Heart left ventricle (tissue), 16 donors: ENCODE results near the gene FKBP2. TPM values are rescaled to one million over a fixed set of nuclear protein-coding genes. Genes with fewer than 3 reads are reported as not detected.

Experiments
- ATAC-seq, 4 donors: fragments of 200-7000 bp; cut with Tn5 transposase; one replicate each; pipeline ENCODE4 v1.9.1; 2020 to 2022; ENCODE audit warnings: moderate library complexity in 4 of 4, mild to moderate bottlenecking in 3 of 4, moderate number of reproducible peaks in 1 of 4
- DNase-seq, 5 donors: peaks; one replicate each; pipeline ENCODE4 v3.0.0-alpha.2; 2020
- H3K27ac ChIP-seq, 12 donors: fragments of 200-600 bp; sonication (generic) in 4 of 12; one replicate each; pipeline versions ENCODE4 v1.5.0 to v1.8.0; 2016 to 2022; ENCODE audit warnings: mild to moderate bottlenecking in 2 of 12
- H3K27me3 ChIP-seq, 9 donors: fragments of 200-600 bp; sonication (generic) in 2 of 9; one replicate each; pipeline versions ENCODE4 v1.5.1 to v1.8.0; 2016 to 2022; ENCODE audit warnings: mild to moderate bottlenecking in 3 of 9
- H3K36me3 ChIP-seq, 9 donors: fragments of 200-600 bp; sonication (generic) in 2 of 9; one replicate each; pipeline versions ENCODE4 v1.5.0 to v1.8.0; 2018 to 2022; ENCODE audit warnings: mild to moderate bottlenecking in 2 of 9
- H3K4me1 ChIP-seq, 12 donors: fragments of 200-600 bp; sonication (generic) in 4 of 12; one replicate each; pipeline versions ENCODE4 v1.5.0 to v1.8.0; 2016 to 2022; ENCODE audit warnings: mild to moderate bottlenecking in 3 of 12
- H3K4me3 ChIP-seq, 12 donors: fragments of 200-600 bp; sonication (generic) in 4 of 12; one replicate each; pipeline versions ENCODE4 v1.5.0 to v1.8.0; 2017 to 2022; ENCODE audit warnings: mild to moderate bottlenecking in 9 of 12, moderate library complexity in 4 of 12
- H3K9me3 ChIP-seq, 12 donors: fragments of 200-600 bp; sonication (generic) in 4 of 12; one replicate each; pipeline versions ENCODE4 v1.5.0 to v1.8.0; 2016 to 2022; ENCODE audit warnings: mild to moderate bottlenecking in 1 of 12
- CTCF ChIP-seq, 12 donors: fragments of 200-600 bp; sonication (generic) in 4 of 12; IDR thresholded peaks; one replicate each; pipeline versions ENCODE4 v1.5.0 to v1.8.0; 2018 to 2022; ENCODE audit warnings: antibody characterized with exemption in 12 of 12, mild to moderate bottlenecking in 5 of 12
- POLR2A ChIP-seq, 2 donors: fragments of 450-650 bp; IDR thresholded peaks; one replicate each; pipeline ENCODE4 v1.6.1; 2017; ENCODE audit warnings: antibody characterized with exemption in 2 of 2, mild to moderate bottlenecking in 2 of 2, moderate library complexity in 2 of 2
- WGBS, 4 donors: extraction: QIAGEN DNeasy Blood & Tissue Kit in 2 of 4; methylation state at CpG; one replicate each; pipeline versions ENCODE4 v1.1.5 to v1.1.7; 2013 to 2018; 5-methylcytosine and 5-hydroxymethylcytosine counted together
- intact Hi-C, 10 donors: fragments of 100-400 bp; cut with DNase I; formaldehyde crosslinking; loops; one replicate each; pipeline versions ENCODE4 v1.11.1 to v1.14.2; 2022
- polyA plus RNA-seq, 2 donors: library from polyadenylated mRNA; stranded (reverse); fragments of 200-250 nt; gene quantifications; one replicate each; pipeline ENCODE4 v1.2.3, GENCODE V29; 2013
- total RNA-seq, 9 donors: library from RNA; depleted of rRNA in 2 of 9; stranded (reverse); fragments of >200 nt in 2 of 9; fragmentation: NEBNext Ultra II Directional in 3 of 9; extraction: Animal tissue kit (Norgen Biotek cat#: 25700) in 3 of 9; gene quantifications; one replicate each; pipeline versions ENCODE4 v1.1.0 to v1.2.4, GENCODE V29; 2016 to 2023
- donor health status: ischemic (EF 13 %, LVEDD 7.1; RV severe dilation, severe dysfunction).
- donor health status: healthy with polysubstance abuse.
- donor health status: DM: no; HTN: yes; CAD: no.
- donor health status: DM: no; HTN: no; CAD: no.
- donor health status: ischemic (EF 25% LVEDD 6.9; RV normal size, moderate dysfunction).
- donor health status: ischemic (EF 25% LVEDD 5.7; RV mildly dilated, moderate dysfunction).
- donor health status: healthy.
- donor health status: DM: yes; HTN: yes; CAD: no.
- donor health status: ischemic (EF 35%, LVEDD 5.7; RV mildly dilated, moderate dysfunction).
- donor health status: nonischemic (EF 11% LVEDD 7.7; RV severe dilation, severe dysfunction).
- donor health status: DM: yes; HTN: yes; CAD: no.
- donor health status: PGD.
- donor health status: ischemic (EF 29% LVEDD 5.4; RV normal size, mild dysfunction).
- donor health status: nonischemic (EF 23%, LVEDD 6.1; RV moderate dilation, normal function).

Gene FKBP2
- total and polyA plus RNA-seq, 11 donors, result 35.0 to 250 (median 52.9) TPM

- ATAC-seq (no peak), DNase-seq (no peak)
- Histone ChIP-seq H3K27ac (no peak overlapping the region), H3K4me1 (peaks cover 4 to 32% (median 17%) of the 10 kb centered on the region in 12 donors), H3K27me3 (peaks cover 18 to 56% (median 40%) of the 10 kb centered on the region in 9 donors), H3K9me3 (no peaks in the 10 kb centered on the region), H3K36me3 (no peaks in the 10 kb centered on the region), H3K4me3 (no peak overlapping the region)
- intact Hi-C loops, result no loop called here
- whole genome bisulfite sequencing, 4 donors, result 53 to 65% (median 55%) methylated on average over 9 to 10 of the region's 10 CpGs
- no peak for TF ChIP-seq CTCF (IDR thresholded peaks at IDR 0.05)
- TF ChIP-seq POLR2A (IDR thresholded peaks at IDR 0.05), result no peak
Observed at GRCh38 chr11:64290352-64291261, 49.7 kb downstream of the FKBP2 start.

GRCh38 chr11:64291262-64291751, 50.4 kb downstream of the FKBP2 start, which contains the start of gene KCNK4:
TSS of gene KCNK4 (plus strand) at chr11:64291302. CDS start at chr11:64293019, 1,717 bp downstream.
- H3K9me3 ChIP-seq, result no peaks in the 10 kb centered on the region
- intact Hi-C loops, result no loop called here
- 3 to 4% (median 3%) methylated on average over 16 to 45 of the region's 45 CpGs for WGBS, 4 donors
- DNase-seq (peak in 1 of 5 donors; percentile 19), ATAC-seq (no peak)
- TF ChIP-seq POLR2A (IDR thresholded peaks at IDR 0.05) (no peak), CTCF (IDR thresholded peaks at IDR 0.05) (no peak)
- peaks cover 3 to 26% (median 12%) of the 10 kb centered on the region in 12 donors for H3K4me1 ChIP-seq
- no peaks in the 10 kb centered on the region for H3K36me3 ChIP-seq
- H3K27me3 ChIP-seq, result peaks cover 18 to 63% (median 45%) of the 10 kb centered on the region in 9 donors
- no peak within 1 kb of the TSS for H3K27ac ChIP-seq
- H3K4me3 ChIP-seq, result peak within 1 kb of the TSS; percentile 23 to 52 (median 38)

GRCh38 chr11:64291752-64292459, 51.0 kb downstream of the FKBP2 start:
- peaks cover 0 to 20% (median 9%) of the 10 kb centered on the region in 12 donors for H3K4me1 ChIP-seq
- H3K27me3 ChIP-seq, result peaks cover 21 to 69% (median 51%) of the 10 kb centered on the region in 9 donors
- H3K27ac ChIP-seq, result no peak overlapping the region
- no peak for TF ChIP-seq POLR2A (IDR thresholded peaks at IDR 0.05)
- TF ChIP-seq CTCF (IDR thresholded peaks at IDR 0.05), result no peak
- 0 to 1% (median 1%) methylated on average over 33 to 96 of the region's 96 CpGs for WGBS, 4 donors
- peak overlapping the region; percentile 23 to 52 (median 38) for H3K4me3 ChIP-seq
- H3K9me3 ChIP-seq, result no peaks in the 10 kb centered on the region
- ATAC-seq (peak in 1 of 4 donors; percentile 9), DNase-seq (peak in 1 of 5 donors; percentile 15)
- no peaks in the 10 kb centered on the region for H3K36me3 ChIP-seq
- intact Hi-C loops, result no loop called here
